GM18870 (cell line): ENCODE data around the gene CRYGB.
"Not testable (repeated sequence)": the region's sequence is repeated elsewhere in the genome, so short reads cannot be mapped to it uniquely, and the experiment has no call there.

ENCODE experiments used
- ATAC-seq: cut with Tn5 transposase; IDR thresholded peaks from one replicate; pipeline ENCODE4 v1.9.1; 2021; ENCODE audit warnings: moderate library complexity; ENCODE audit not compliant: unreplicated experiment

CRYGB gene

DNA sequence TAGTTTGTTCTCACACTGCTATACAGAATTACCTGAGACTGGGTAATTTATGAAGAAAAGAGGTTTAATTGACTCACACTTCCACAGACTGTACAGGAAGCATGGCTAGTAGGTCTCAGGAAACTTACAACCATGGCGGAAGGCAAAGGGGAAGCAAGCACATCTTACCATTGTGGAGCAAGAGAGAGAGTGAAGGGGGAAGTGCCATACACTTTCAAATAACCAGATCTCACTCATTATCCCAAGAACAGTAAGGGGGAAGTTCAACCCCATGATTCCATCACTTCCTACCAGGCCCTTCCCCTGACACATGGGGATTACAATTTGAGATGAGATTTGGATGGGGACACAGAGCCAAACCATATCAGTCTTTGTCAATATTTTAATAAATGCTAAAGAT, 5.0 kb upstream of the CRYGB start:
- ATAC-seq, result no peak

GRCh38 chr2:208150094-208150493, 4.1 kb upstream of the CRYGB start:
- no peak for ATAC-seq

GRCh38 chr2:208148803-208149202, 2.8 kb upstream of the CRYGB start:
- no peak for ATAC-seq

- ATAC-seq, result no peak
Observed at GRCh38 chr2:208147759-208148158, 1.8 kb upstream of the CRYGB start.

GRCh38 chr2:208147008-208147407, 1.1 kb upstream of the CRYGB start:
- no peak for ATAC-seq

- ATAC-seq, result no peak
Observed at GRCh38 chr2:208142925-208143799, 2.8 kb downstream of the CRYGB start.

DNA sequence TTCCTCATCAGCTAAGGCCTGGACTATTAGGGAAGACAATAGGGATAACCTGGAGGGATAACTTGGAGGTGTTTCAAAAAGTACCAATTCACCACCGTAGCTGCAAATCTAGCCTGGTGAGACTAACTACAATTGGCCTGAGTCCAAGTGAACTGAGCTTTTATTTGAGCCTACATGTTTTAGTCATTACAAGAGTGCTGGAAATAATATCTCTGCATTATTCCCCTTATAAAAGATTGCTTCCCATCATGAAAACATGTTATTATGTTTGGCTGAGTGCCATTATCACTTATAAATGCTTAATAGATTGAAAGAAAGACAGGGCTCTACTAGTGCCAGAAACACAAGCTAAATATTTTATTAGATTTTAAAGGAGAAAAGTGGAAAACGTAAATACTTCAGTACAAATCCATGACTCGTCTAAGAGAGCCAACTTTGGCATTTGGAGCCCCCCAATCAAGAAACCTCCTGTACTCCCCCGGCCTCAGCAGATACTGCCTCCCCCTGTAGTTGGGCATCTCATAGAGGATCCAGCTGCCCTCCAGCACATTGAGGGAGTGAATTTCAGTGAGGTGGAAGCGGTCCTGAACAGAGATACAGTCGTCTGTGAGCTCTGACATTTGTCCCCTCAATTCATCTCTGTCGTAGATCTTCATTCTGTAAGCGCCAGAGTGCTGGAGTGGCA, 3.6 kb downstream of the CRYGB start:
- ATAC-seq, result no peak

GRCh38 chr2:208139447-208139846, 6.5 kb downstream of the CRYGB start:
- ATAC-seq, result no peak

DNA sequence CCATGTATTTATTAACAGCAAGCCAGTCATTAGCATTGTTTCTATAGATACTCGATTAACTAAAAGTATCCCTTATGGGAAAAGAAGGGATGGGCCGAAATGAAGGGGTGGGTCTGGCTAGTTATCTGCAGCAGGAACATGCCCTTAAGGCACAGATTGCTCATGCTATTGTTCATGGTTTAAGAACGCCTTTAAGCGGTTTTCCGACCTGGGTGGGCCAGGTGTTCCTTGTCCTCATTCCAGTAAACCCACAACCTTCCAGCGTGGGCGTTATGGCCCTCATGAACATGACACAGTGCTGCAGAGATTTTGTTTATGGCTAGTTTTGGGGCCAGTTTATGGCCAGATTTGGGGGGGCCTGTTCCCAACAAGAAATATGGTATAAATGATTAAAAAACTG, 7.6 kb downstream of the CRYGB start:
- ATAC-seq, result not testable (repeated sequence)

DNA sequence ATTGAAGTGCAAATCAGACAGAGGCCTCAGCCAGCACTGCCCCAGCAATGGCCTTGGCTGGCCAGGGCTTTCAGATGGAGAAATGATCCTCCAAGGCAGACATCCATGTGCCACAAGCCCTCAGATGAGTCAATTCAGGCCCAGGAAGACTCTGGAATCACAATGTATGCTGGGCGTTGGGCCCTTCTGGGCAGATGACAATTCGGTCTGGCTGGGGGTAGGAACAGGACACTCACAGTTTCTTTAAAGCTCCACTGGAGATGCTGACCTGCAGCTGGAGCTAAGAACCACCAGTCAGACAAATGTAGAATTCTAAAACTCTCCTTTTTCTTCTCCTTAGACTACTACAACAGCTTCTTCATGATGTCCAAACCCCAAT, 9.3 kb downstream of the CRYGB start:
- ATAC-seq, result no peak

DNA sequence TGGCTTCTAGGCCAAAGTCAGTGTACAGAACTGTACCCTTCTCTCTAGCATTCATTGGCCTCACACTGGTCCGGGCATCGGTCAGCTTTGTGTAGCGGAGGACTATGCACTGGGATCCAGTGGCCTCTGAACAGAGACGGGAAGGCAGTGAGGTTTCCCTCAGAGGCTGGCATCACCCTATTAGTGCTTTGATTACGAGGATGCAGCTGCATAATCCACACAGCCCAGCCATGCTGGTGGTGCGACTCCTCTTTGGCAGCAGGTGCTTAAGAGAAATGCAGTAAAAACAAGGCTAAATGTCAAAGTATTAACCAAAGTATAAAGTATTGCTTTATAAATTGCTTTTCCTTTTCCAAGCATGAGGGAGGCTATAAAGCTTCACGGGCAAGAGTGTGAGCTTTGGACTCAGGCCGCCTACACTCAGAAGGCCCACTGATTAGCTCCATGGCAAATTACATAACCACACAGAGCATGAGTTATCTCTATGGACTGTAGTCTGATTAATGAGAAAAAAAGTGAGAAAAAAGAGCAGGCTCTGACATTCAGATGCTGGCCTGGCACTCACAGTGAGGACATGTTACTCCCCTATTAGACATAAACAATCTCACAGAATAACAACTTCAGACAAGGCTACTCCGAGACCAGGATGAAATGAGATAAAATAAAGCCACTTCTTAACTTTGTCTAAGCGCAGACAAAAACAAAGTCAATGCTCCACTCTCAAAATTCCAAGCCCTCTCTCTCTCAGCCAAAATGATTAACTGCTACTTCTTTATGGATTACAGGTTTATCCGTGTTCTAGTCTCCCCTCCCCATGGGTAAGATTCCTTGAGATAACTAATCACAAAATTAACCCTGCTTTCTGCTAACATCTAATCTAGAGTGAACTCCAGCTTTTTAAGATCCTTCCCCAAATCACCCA, 9.9 kb downstream of the CRYGB start:
- no peak for ATAC-seq

- no peak for ATAC-seq
Observed at GRCh38 chr2:208134928-208135586, 10.9 kb downstream of the CRYGB start.

DNA sequence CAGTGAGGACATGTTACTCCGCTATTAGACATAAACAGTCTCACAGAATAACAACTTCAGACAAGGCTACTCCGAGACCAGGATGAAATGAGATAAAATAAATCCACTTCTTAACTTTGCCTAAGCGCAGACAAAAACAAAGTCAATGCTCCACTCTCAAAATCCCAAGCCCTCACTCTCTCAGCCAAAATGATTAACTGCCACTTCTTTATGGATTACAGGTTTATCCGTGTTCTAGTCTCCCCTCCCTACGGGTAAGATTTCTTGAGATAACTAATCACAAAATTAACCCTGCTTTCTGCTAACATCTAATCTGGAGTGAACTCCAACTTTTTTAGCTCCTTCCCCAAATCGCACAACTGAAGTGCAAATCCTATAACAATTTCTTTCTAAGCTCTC, 15.2 kb downstream of the CRYGB start:
- ATAC-seq, result no peak

DNA sequence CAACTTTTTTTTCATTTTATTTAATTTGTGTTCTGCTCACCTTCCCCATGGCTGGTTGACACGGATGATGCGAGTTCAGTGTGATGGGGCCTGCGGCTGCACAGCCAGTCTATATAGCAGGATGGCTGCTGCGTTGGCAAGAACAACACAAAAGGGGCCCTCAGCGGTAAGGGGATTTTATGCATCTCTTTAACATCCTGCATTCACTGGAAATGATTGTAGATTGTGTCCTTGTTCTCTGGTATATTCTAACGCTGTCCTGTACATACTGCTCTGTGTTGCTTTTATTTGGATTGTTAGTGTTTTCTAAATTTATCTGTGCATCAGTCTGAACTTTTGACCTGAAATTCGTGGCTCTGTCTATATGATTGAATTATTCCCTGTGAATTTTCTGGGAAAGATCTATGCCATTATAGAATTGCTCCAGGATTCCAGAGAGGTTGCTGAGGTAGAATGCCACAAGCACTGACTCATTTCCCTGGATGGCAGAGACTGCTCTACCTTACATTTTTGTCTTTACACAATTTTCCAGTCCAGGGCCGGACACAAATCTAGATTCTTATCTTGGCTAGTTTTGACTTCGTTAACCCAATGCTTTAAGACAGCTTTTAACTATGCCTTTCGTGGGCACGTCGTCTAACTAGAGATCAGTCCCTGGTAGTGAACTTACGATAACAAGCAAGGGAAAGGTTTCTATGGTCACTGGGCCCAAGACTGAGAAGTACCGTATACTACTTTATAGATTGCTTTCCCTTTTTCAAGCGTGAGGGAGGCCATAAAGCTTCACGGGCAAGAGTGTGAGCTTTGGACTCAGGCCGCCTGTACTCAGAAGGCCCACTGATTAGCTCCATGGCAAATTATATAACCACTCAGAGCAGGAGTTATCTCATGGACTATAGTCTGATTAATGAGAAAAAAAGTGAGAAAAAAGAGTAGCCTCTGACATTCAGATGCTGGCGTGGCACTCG, 15.9 kb downstream of the CRYGB start, which contains the start of gene CRYGC:
TSS of gene CRYGC (minus strand) at position 85 of the 968 bp plus-strand sequence. CDS start at position 49, 36 bp downstream.
- no peak for ATAC-seq

DNA sequence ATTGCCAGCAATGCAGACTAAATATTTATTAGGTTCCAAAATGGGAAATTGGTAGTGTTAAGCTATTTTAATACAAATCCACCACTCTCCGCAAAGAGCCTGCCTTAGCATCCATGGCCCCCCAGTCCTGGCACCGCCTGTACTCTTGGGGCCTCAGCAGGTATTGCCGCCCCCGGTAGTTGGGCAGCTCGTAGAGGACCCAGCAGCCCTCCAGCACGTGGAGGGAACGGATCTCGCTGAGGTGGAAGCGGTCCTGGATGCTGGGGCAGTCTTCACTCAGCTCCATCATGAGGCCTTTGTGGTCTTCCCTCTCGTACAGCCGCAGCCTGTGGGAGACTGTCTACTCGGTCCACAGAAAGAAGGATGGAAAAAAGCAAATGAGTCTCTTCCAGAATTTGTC, 17.8 kb downstream of the CRYGB start:
- ATAC-seq, result no peak

DNA sequence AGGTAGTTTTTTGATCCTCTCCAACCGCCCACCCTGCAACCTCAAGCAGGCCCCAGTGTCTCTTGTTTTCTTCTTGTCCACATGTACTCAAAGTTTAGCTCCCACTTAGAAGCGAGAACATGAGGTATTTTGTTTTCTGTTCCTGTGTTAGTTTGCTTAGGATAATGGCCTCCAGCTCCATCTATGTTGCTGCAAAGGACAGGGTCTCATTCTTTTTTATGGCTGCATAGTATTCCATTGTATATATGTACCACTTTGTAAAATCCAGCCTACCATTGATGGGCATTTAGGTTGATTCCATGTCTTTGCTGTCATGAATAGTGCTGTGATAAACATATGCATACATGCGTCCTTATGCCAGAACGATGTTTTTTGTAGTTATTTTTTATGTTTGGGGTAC, 18.9 kb downstream of the CRYGB start:
- no peak for ATAC-seq

DNA sequence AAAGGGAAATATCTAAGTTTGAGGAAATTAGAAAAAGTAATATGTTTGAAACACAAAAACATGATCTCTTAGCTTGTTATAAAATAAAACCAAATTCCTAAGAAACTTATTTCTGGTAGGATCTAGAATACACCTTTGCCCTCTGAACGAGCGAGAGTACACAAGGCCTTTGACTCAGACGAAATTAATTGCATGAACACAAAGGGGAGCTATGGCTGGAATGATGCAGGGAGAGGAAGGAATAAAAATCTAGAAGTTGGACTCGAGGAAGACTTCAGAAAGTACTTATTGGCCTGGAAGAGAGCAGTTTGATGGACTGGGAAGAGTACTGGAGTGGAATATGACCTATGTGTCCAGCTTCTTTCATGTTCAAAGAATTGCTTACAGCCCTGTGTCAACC, 20.7 kb downstream of the CRYGB start:
- ATAC-seq, result no peak

GRCh38 chr2:208124013-208124715, 21.8 kb downstream of the CRYGB start, which contains the start of gene CRYGD:
CRYGD (minus strand) TSS chr2:208124524; CDS start chr2:208124473, 51 bp downstream.
- ATAC-seq, result not testable (repeated sequence)

DNA sequence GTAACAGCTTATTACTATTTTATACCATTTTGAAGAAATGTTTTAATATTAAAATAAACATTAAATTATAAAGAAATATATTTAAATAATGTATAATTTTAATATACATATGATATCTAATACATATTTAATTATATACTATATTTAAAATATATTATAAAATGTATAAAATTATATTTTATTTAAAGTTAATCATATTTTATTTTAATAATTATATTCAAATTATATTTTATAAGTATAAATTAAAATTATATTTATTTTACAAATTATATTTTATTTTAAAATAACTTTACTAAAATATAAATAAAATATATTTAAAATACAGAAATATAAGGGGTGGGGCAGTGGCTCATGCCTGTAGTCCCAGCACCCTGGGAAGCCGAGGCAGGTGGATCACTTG, 23.7 kb downstream of the CRYGB start:
- no peak for ATAC-seq
